GM18519 (cell line): ENCODE data around the gene ARID5B.

Source experiments
- ATAC-seq: cut with Tn5 transposase; IDR thresholded peaks from one replicate; pipeline ENCODE4 v1.9.1; 2021; ENCODE audit warnings: mild to moderate bottlenecking, moderate library complexity; ENCODE audit not compliant: unreplicated experiment, low FRiP score

The ARID5B gene

DNA sequence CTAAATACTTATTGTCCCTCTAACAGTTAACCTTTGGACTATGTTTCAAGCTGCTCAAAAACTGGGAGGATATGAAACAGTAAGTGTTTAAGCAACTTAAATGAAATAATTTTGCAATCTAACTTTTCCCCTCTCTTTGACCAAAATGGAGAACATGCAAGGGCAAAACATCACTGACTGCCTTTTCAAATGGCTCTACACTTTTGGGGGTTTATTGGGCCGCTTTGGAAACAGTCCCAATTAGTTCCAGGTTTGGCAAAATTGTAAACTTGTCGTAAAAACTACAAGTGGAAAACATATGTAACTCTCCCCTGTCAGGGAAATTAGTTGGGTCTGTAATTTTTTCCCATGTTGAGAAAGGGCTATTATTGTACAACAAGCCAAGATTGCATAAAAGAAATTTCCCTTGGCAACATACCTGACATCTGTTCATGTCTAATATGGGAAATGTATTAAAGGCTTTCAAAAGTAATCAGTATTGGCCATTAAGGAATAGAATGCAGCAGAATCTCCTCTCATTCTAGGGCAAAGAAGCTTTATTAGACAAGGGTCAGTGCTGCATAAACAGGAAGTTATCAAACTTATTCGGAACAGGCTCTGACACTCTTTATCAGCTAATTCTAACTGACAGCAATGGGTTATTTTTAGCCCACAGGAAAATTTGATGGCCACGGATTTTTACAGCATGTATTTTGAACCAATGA, 157.9 kb downstream of the ARID5B start:
- ATAC-seq = no peak

DNA sequence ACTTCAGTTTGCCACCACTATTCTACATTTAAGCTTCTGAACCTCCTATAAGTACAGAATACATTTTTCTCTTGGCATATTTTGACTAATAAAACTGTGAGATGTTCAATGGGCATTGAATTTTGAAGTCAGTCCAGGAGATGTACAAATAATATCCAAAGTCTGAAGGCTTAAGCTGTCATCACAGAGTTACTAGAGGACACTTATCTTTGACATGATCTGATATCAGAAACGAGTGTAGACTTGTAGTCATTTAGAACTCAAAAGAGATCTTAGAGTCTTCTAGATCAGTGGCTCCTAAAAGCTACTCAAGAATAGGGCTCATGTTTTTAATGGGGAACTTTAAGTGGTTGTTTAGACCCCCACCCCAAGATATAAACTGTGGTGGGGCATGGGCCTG, 160.5 kb downstream of the ARID5B start:
- ATAC-seq = no peak

DNA sequence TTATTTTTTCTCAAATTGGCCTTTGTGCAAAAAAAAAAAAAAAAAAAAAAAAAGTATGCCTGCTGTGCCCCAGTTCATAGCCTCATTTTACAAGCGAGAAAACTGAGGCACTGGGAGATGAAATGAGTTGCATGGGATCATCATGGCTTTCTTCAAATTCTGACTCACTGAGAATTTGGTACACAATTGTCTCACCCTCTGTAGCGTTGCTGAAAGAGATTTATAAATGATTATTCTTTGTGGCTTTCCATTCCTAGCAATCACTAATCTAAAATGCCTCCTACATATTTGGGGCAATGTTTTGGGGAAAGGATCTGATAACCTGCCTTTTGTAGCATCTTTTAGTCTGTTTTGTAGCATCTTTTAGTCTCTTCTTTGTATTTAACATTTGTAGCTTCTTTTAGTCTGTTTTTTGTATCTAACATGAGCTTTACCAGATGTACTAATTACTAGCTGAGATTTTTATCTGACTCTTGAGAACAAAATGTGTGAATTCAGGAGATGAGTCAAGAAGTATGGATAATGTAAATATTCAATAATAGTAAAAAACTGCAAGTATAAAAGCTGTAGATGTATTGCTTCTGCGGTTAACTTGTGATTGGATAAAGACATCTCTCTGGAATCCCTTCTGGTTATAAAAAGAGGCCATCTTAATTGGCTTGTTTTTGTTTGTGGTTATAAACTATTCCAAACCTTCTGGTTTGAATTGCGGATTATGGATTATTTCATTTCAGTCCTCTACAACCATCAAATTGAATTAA, 161.4 kb downstream of the ARID5B start:
- ATAC-seq = no peak

DNA sequence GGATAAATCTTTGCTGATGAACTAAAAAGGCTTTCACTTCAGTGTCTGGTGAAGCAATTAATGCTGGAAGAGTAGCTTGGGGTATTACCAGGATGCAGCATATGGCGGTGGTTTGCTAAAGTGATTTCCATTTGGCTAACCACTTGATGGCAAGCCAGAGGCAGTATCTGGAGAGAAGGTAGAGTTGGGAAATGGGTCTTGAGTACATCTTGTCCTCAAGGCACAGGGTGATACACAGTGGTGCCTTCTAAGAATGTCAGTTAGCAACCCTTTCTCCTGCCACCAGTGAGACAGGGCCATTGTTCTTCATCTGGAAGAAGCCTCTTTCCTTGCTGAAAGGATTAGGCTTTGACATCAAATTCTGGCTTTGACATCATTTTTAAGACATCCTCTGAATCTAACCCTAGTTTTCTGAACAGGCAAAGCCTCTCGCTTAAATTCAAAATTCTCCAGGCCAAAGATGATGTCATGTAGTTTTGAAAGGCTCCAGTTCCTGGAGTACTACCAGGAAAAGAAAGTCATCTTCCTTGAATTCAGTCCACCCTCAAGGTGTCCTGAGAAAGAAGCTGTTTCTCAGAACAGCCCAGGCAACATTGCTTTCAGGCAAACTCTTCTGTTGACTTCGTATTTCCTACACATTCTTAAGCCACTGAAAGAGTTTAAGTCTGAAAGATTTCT, 162.4 kb downstream of the ARID5B start:
- no peak for ATAC-seq

DNA sequence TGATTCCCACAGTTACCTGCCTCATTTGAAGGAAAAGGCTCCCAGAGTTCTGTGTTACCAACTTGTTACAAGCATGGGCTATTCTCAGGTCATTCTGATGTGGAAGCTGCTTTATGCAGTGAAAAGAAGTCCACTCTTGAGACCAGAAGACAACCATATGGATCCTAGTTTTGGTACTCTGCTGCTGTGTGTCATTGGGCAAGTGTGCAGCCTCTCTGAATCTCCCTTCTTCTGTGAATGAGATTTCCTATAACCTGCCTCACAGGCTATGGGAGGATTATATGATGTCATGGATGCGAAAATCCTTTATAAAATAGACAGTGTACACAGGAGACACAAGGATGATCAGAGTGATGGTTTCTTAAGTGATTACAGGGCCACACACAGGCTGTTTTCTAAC, 166.1 kb downstream of the ARID5B start:
- ATAC-seq = no peak

DNA sequence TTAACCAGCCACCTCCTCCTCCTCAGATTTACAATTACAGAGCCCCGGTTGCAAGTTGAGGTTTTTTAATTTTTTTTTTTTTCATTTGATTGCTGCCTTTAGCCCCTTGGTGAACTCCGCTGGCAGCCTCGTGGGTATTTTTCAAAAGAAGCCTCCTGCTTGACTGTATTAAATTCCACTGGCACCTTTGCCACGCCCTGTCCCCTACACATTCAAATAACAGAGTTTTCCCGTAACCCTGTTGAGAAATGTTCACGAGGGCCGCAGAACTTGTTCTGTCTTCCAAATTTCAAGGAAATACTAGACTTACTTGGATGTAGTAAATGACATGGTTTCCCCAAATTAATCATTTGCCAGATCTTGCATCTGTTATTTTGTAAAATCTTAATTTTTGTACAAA, 167.0 kb downstream of the ARID5B start:
- no peak for ATAC-seq

DNA sequence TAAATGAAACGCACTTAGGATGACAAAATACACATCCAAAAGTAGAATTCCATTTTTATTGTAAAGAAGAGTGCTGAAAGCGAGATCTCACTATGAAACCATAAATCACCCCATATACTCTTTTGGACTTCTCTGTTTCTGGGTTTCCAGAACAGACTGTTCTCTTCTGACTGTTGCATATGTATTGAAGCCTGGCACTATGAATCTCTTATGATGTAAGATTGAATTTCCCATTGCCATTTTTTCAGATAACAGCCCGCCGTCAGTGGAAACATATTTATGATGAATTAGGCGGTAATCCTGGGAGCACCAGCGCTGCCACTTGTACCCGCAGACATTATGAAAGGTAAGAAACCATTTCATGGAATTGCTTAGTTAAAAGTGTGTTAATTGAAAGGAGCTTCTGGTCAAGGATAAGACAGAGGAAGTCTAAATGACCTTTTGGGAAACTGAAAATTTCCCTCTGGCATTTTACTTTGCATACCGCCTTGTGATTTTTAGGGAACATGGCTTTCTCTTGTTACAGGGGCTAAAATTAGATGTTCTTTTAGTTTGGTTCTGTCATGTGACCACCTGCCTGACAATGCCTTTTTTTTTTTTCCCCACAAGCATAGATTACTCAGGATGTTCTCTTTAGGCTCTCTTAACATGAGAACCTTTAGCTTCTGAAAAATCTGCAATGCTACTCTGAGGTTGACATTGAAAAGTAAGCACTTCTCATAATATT, 168.1 kb downstream of the ARID5B start:
- ATAC-seq = no peak

DNA sequence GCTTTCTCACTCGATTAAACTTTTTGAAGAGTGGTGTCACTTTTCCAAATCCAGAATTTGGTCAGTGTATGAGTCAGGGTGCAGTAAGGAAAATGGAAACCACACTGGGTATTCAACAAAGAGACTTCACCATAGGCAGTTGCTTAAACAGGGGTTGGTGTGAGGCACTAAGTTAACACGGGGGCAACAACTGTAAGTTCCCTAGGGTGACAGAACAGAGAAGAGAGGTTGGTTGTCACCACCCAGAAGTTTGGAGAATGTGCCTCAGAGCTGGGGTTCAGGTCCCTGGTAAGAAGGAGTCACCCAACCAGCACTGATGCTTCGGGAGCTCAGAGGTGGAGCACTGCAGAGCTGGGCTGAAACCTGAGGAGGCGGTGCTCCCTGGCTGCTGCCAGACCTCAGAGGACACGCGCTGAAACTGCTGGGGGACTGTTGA, 170.4 kb downstream of the ARID5B start:
- no peak for ATAC-seq

DNA sequence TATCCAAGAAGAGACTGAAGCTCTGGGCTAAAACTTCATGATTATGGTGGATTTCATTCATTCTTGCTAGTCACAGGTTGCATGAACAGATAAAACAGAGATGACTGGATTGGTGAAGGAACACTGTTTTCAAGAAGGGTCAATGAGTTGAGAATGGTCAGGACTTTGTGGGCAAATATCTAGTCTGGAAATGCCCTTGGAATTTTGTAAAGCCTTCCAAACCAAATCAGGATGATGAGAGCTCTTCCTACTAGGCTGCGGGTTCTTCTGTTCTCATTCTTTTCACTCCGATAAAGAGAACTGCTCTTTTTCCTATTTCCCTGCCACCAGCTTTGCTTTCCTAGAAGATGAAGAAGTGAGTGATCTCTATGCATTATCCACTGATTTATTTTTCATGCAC, 171.4 kb downstream of the ARID5B start:
- no peak for ATAC-seq

DNA sequence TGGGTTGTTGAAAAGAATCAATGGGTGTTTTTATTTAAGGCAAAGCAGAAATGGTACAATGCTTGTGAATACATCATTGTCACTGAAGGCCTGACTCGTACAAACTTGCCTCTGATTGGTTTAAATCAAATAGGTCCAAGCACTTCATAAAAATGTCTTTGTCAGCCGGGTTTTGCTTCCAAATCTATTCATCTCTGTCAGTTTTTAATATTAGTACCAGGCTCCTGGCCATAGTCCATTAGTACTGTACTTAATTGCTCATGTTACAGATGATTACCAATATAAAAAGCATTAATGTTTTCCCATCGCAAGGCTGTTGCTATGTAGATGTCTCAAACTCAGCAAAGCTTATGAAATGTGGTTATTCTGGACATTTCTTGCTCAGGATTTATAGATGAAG, 171.9 kb downstream of the ARID5B start:
- no peak for ATAC-seq

DNA sequence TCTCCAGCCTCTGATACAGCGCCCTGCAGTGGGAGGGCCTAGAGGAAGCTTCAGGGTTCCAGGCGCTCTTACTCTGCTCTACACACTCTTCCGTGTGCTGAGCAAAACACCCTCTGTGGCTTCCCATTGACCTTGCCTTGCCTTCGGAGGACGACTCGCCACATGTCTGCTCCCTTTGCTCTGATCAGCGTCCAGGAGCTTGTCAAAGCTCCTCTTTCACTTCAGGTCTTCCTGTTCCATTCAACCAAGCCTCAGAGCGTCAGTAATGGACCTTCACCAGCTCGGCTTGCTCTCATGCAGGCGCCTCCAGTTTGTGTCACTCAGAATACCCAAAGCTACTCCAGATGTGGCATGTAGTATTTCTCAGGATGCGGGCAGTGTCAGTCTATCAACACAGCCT, 173.9 kb downstream of the ARID5B start:
- no peak for ATAC-seq

DNA sequence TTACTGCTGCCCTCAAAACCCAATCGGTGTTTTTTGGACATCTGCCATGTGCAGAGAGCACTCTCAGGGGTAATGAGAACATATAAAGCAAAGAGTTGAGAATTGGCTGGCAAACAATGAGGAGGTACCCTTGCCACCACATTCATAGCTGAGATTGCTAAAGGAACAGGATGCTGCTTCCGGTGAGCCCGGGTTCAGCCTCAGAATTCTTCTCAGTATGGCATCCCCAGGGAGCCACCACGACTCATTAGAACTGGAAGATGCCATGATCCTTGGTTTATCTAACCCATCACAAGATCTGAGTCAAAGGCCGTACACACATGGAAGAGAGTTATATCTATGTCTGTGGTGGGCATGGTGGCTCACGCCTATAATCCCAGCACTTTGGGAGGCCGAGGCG, 174.4 kb downstream of the ARID5B start:
- ATAC-seq = no peak

DNA sequence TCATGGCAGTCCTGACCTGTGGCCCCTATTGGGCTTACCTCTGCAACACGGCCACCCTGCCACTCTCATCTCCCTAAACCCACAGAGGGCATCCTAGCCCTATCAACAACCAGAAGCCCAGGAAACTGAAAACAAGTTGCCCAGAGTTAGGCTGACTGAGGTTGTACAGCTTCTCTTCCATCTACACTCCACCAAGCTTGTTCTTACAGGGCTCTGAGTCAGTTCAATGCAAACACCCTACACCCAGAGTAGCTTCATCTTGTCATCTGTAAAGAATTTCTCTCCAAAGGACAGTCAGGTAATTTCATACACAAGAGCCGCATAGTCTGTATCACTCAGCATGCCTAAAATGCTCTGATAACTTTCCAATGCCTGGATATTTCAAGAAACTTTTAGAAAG, 175.4 kb downstream of the ARID5B start:
- ATAC-seq = no peak

DNA sequence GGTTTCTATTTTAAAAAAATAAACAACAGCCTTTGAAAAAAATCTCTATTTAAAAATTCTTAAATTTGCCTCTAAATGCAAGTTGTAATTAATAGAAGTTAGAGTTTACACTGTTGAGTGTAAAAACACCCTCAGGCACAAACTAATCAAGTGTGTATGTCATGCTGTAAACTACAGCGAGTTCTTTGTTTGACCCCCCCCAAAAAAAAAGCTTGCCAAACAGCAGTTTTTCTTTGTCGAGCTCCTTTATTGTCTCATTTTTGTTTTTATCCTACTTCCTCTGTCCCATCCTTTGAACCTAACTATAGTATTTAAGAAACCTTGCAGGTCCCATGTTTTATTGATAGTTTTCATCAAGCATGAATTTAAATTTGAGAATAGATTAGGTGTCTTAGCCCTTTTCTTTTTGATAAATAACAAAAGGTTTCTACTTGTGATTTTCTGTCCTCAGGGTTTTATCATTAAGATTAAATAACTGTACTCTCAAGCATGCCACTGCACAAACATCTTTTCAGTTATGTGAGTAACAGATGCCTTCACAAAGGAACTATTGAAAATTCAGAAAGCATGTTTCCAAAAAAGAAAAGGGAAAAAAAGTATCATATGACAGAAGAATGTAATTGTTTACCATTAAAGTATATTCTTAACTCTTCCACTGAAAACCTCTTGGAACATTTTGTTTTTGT, 176.0 kb downstream of the ARID5B start:
- no peak for ATAC-seq

DNA sequence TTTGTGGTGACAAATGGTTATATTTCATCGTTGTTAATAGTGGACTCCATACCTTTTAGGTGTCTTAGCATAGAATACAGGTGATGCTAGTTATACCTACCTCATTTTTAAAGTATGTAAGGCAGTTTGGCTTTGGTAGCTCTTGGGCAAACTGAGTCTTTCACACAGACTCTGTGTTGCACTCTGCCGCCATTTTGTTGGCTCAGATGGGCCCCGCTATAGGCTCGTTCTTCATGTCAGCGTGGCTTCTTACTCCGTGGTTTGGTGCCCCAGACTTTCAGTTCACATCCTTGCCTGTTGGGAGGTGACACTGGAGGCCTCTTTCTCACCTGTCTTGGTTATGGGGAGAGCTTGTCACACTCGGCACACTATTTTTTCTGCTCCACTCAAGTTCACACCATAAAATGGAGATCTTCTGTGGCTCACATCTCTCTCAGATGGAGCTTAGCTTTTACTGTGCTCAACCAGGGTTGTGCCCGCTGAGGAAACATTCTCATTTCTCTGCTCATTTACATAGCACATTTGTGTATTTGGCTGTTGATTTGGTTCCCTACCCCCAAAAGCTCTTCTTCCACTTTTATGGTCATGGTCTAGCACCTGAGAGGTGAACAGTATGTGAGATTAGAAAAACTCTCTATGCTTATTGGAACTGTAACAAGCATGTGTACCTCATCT, 178.5 kb downstream of the ARID5B start:
- peak; percentile 57 for ATAC-seq

DNA sequence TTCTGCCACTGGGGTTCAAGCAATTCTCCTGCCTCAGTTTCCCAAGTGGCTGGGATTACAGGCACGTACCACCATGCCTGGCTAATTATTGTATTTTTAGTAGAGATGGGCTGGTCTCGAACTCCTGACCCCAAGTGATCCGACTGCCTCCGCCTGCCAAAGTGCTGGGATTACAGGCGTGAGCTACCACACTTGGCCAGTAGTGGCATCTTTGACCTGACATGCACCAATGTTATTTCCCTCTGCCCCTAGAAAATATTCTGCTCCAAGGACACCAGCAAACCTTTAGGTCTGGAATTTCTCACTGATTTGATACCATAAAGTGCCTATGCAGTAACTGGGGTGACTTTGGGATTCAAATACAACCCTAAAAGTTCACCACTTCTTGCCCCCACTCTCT, 179.4 kb downstream of the ARID5B start:
- ATAC-seq = no peak

DNA sequence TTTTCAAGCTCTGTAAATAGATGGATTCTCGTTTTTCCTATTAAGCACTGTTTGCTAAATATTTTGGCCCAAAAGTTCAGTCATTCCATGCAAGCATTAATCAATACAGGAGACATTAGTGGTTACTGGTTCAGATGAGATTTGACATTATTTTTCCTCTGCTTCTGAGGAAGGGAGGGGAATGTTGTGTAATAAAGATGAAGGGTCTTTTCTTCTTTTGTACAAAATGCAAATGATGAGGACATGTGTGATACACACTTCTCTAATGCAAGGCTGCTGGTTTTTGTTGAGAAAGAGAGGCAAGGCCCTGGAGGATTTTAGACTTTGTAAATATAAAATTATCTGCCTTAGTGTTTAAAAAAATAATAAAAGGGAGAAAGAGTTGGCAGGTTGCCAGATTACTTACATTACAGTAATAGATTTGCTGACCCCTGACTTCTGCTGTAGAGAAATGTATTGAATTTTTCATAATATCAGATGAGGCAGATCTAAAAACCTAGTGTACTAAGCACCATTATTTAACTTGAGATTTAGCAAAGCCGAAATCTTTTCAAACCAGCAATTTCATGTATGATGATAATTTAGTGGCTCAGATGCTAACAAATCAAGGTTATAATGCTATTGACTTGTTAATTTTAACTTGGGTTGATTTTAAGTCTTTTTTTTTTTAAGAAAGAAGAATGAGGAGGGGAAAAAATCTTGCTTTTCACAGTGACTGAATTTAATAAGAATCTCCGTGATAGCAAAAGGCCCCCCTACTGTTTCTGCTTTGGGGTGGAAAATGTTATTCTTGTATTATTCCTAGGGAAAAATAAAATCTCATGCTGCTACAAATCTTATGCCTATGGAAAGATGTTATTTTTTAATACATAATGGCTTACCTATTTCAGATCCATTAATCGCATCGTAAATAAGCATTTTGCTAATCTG, 180.1 kb downstream of the ARID5B start:
- ATAC-seq = no peak

DNA sequence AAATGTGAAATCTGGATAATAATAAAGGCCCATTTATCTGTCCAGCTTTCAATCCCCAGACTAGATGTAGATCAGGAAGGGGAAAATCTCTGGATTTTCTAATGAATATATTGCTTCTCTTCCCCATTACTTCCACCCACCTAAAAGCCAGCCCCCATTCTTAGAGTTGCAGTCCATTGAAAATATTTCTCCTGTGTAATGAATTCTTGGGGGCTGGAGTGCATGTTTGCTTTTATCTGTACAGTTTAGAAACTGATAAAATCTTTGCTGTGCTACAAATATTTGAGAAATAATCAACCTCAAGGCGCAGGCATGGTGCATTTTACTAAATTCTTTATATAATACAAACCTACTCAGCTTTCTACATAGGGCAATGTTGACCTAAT, 180.8 kb downstream of the ARID5B start:
- ATAC-seq = no peak
